Left ventricle myocardium inferior (tissue), 1 donor: ENCODE data around the gene SLC2A5. TPM values are rescaled to one million over a fixed set of nuclear protein-coding genes. Genes with fewer than 3 reads are reported as not detected.

ENCODE experiments used
- DNase-seq: peaks from one replicate; pipeline ENCODE4 v3.0.0-alpha.2; 2020
- H3K27ac ChIP-seq: fragments of 200-600 bp; replicated peaks from 2 replicates; pipeline ENCODE4 v1.8.0; 2021
- H3K27me3 ChIP-seq: fragments of 200-600 bp; 2 replicates; pipeline ENCODE4 v1.8.0; 2021; ENCODE audit warnings: low read depth
- H3K36me3 ChIP-seq: fragments of 200-600 bp; 2 replicates; pipeline ENCODE4 v1.8.0; 2021
- H3K4me1 ChIP-seq: fragments of 200-600 bp; 2 replicates; pipeline ENCODE4 v1.8.0; 2021
- H3K4me3 ChIP-seq: fragments of 200-600 bp; 2 replicates; pipeline ENCODE4 v1.8.0; 2021; ENCODE audit warnings: mild to moderate bottlenecking, moderate library complexity
- H3K9me3 ChIP-seq: fragments of 200-600 bp; replicated peaks from 2 replicates; pipeline ENCODE4 v1.8.0; 2021
- intact Hi-C: fragments of 100-400 bp; cut with micrococcal nuclease; formaldehyde crosslinking; loops from one replicate; pipeline ENCODE4 v1.11.0; 2022
- total RNA-seq: library from RNA; stranded (reverse); fragmentation: NEBNext Ultra II Directional; extraction: Animal tissue kit (Norgen Biotek cat#: 25700); gene quantifications from one replicate; pipeline ENCODE4 v1.2.1, GENCODE V29; 2021
- TF ChIP-seq, protein P1 (sequence below): fragments of 200-600 bp; IDR thresholded peaks from 2 replicates; pipeline ENCODE4 v1.8.0; 2021; ENCODE audit warnings: antibody characterized with exemption, mild to moderate bottlenecking, borderline replicate concordance
- donor health status: DM: no; HTN: yes; CAD: no; lungs with severe emphysema.

The SLC2A5 gene
- total RNA-seq, 1 donor from 2014 or later, result 4.2 TPM

DNA sequence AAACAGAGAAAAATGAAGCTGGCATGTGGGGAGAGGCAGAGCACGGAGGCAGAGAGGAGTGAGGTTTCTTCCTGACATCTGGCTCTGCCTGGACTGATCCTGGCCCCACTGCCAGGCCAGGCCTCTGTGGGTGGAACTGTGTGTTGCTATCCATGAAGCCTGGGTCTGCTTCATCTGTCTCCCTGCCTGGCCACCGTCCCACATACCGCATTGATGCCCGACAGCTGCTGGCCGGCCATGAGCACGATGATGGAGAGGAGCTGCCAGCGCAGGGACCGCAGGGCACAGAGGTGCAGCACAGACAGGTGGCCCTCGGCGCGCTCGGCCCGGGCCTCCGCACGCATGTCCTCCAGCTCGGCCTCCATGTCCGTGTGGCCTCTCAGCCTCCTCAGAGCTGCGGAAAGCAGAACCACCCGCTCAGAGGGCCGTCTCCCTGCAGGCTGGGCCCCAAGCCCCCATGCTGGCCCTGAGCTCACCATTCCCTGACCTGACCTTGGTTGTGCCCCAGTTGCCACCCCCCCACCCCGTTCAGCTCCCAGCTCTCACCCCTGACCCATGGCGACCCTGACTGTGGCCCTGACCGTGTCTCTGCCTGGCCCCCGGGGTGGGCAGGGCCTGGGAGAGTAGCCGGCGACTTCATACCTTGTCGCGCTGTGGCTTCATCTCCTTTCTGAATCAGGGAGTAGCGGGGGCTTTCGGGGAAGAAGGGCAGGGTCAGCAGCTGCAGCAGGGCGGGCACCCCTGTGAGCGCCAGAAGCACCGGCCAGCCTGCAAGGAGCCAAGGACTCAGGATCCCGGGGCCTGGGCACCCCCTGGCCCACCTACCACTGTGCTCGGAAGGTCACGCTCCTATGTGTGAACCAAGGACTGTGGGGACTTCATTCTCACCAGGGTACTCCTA is 54.7 kb downstream of the SLC2A5 start:
- Histone ChIP-seq H3K36me3 (no peaks in the 10 kb centered on the region), H3K4me1 (peaks cover 21% of the 10 kb centered on the region), H3K4me3 (no peak overlapping the region), H3K27ac (no peak overlapping the region), H3K9me3 (no peaks in the 10 kb centered on the region), H3K27me3 (no peaks in the 10 kb centered on the region)
- intact Hi-C loops, result loop anchor here (10.0 kb wide), 1 partner anchor 80 kb away; no protein-coding TSS in a partner anchor
- TF ChIP-seq, protein P1, sequence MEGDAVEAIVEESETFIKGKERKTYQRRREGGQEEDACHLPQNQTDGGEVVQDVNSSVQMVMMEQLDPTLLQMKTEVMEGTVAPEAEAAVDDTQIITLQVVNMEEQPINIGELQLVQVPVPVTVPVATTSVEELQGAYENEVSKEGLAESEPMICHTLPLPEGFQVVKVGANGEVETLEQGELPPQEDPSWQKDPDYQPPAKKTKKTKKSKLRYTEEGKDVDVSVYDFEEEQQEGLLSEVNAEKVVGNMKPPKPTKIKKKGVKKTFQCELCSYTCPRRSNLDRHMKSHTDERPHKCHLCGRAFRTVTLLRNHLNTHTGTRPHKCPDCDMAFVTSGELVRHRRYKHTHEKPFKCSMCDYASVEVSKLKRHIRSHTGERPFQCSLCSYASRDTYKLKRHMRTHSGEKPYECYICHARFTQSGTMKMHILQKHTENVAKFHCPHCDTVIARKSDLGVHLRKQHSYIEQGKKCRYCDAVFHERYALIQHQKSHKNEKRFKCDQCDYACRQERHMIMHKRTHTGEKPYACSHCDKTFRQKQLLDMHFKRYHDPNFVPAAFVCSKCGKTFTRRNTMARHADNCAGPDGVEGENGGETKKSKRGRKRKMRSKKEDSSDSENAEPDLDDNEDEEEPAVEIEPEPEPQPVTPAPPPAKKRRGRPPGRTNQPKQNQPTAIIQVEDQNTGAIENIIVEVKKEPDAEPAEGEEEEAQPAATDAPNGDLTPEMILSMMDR, result no peak
- no peak for DNase-seq

DNA sequence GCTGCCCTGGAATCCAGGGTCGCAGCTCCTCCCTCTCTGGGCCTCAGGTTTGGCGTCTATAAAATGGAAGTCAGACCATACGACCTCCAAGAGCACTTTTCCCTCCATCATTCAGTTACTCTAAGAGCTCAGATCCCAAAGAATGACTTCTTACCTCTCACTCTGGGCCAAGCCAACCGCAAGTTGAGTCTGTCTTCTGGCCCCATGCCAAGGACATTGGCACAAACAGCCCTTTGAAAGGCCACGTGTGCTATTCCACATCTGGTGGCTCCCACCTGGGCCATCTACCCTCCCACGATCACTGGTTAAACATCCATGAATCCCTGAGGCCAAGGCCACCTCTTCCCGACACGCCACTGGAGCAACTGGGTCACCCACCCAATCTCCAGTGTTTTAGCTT is 55.6 kb downstream of the SLC2A5 start:
- Histone ChIP-seq H3K27me3 (no peaks in the 10 kb centered on the region), H3K27ac (no peak overlapping the region), H3K9me3 (no peaks in the 10 kb centered on the region), H3K4me1 (peaks cover 19% of the 10 kb centered on the region), H3K36me3 (no peaks in the 10 kb centered on the region), H3K4me3 (no peak overlapping the region)
- no peak for DNase-seq
- TF ChIP-seq, protein P1, result no peak
- intact Hi-C loops, result loop anchor here (10.0 kb wide), 1 partner anchor 81 kb away; no protein-coding TSS in a partner anchor

DNA sequence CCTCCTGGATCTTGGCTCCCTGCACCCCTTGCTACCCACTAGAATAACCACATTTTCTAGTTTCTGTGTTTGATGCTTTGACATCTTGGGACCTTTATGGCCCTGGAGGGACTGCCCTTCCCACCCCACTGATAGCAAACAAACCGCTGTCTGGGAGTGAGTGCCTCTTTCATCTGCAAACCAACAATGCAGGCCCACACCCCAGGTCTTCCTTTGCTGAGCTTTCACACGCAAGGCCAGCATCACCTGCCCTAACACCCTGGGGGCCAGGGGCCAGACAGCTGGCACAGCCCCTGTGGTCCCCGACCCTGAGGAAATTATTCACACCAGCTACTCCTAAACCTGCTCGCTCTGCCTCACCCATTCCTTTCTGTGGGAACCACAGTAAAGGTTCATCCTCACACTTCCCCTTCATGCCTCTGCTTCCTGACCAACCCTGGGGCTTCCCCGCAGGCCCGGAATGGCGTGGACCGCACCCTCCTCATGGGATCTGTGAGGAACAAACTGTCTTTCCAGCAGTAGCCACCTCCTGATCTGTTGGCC is 58.6 kb downstream of the SLC2A5 start:
- peak; percentile 31 for DNase-seq
- intact Hi-C loops, result loop anchor here (10.0 kb wide), 1 partner anchor 84 kb away; no protein-coding TSS in a partner anchor

DNA sequence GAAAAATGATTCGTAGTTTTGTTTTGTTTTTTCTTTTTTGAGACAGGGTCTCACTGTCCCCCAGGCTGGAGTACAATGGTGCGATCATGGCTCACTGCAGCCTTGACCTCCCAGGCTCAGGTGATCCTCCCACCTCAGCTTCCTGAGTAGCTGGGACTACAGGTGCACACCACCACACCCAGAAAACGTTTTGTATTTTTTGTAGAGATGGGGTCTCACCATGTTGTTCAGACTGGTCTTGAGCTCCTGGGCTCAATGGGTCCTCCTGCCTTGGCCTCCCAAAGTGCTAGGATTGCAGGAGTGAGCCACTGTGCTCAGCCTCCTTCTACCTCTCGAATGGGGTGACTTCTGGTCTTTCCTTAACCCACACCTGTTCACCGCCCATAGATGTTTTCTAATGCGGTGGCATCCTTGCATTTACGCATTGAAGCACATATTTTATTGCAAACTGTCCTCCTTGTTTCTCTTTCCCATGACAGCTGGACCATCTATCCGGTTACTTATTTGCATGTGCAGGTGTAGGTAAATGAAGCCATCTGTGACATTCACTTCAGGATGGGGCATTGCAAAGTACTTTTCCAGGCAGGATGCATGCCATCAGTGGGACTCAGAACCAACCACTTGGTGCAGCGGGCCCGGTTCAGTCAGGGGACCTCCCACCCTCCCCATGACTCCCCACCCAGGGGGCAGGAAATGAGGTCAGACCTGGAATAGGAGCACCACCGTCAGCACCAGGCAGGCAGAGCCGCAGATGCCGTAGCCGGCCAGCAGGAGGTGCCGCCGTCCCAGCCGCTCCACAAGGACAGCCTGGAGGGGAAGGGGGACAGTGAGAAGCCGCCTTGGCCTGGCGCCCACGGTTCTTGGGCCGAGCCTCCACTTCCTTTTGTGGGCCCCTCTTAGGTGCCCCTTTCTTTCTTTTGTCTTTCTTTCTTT is 59.7 kb downstream of the SLC2A5 start:
- no peak for DNase-seq
- Histone ChIP-seq H3K9me3 (no peaks in the 10 kb centered on the region), H3K27ac (peak overlapping the region; percentile 56), H3K27me3 (no peaks in the 10 kb centered on the region), H3K36me3 (no peaks in the 10 kb centered on the region), H3K4me1 (peaks cover 23% of the 10 kb centered on the region), H3K4me3 (no peak overlapping the region)
- TF ChIP-seq, protein P1, result peak; percentile 60
- intact Hi-C loops, result loop anchor here (10.0 kb wide), 1 partner anchor 85 kb away; no protein-coding TSS in a partner anchor

More for the DNA sequence above, 58.6 kb downstream of the SLC2A5 start:
- Histone ChIP-seq H3K9me3 (no peaks in the 10 kb centered on the region), H3K4me1 (peaks cover 16% of the 10 kb centered on the region), H3K4me3 (no peak overlapping the region), H3K27ac (peak overlapping the region; percentile 56), H3K36me3 (no peaks in the 10 kb centered on the region), H3K27me3 (no peaks in the 10 kb centered on the region)
- TF ChIP-seq, protein P1, result no peak

DNA sequence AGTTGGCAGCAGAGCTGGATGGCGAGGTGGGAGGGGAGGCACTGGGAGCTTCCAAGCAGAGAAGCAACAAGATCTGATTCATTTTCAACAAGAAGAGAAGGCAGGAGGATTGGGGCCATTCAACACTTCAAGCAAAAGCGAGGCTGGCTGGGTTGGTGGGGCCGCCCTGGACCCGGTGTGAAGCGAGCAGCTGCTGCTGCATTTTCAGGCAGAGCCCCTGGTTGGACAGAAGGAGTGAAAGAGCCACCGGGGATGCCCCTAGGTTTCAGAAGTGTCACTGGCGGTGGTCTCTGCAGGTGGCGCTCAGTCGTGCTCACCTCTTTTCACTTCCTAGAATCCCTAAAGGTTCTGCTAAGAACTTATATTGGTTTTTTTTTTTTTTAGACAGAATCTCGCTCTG is 61.2 kb downstream of the SLC2A5 start:
- H3K36me3 ChIP-seq, result no peaks in the 10 kb centered on the region
- H3K4me1 ChIP-seq, result peaks cover 23% of the 10 kb centered on the region
- TF ChIP-seq, protein P1, result no peak
- no peak overlapping the region for H3K4me3 ChIP-seq
- intact Hi-C loops, result no loop called here
- no peaks in the 10 kb centered on the region for H3K9me3 ChIP-seq
- no peaks in the 10 kb centered on the region for H3K27me3 ChIP-seq
- DNase-seq, result no peak
- H3K27ac ChIP-seq, result no peak overlapping the region
